Suprapubic skin (tissue), 3 donors: ENCODE results near the gene ULK4.

ENCODE experiments used
- EP300 ChIP-seq: sonication (generic); formaldehyde crosslinking; IDR thresholded peaks from one replicate; pipeline ENCODE4 v1.6.1; 2017; ENCODE audit warnings: antibody characterized with exemption
- TF ChIP-seq, protein P1 (sequence below), 2 donors: fragments of 200-600 bp in 1 of 2; fragments of 450-650 bp in 1 of 2; sonication (generic) in 1 of 2; IDR thresholded peaks; one replicate each; pipeline ENCODE4 v1.5.1; 2016 to 2019; ENCODE audit warnings: antibody characterized with exemption in 2 of 2, mild to moderate bottlenecking in 1 of 2, moderate library complexity in 1 of 2

DNA sequence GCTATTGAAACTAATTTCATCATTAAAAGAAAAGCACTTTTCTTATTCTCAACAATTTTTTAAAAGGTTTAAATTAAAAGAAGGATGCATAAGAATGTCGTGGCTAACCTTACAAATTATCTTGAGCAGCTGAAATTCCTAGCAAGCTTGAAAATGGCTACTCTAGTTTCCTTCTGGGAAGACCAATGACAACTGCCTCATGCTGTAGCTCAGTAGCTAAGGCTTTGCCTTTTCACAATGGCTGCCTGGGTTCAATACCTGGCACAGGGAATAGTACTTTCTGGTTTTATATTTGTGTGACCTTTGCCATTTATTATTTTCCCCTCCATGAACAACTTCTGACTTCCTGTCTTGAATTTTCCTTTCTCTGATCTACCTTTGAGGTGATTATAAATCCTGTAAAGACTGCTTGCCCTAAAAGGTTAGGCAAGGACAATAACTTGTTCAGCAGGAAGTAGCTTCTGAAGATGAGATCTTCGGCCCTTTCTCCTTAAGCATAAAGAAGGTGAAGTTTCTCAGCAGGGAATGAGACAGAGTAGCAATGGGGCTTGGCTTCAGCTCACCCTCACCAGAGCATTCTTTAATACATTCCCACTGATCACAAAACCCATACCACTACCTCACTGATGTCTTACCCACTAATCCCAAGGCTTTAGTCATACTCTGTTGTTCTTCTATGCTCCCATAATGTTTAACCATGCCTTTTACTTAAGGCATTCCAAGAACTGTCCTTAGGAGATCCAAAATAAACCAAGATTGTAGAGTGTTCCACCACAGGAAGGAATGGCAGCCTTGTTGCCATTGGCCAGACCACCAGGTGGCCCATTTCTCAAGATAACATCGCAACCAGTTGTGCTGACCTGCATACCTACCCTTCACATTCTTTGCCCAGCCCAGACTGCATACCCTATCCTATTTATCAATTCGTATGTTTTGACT lies 276.8 kb downstream of the ULK4 start:
- TF ChIP-seq, protein P1, sequence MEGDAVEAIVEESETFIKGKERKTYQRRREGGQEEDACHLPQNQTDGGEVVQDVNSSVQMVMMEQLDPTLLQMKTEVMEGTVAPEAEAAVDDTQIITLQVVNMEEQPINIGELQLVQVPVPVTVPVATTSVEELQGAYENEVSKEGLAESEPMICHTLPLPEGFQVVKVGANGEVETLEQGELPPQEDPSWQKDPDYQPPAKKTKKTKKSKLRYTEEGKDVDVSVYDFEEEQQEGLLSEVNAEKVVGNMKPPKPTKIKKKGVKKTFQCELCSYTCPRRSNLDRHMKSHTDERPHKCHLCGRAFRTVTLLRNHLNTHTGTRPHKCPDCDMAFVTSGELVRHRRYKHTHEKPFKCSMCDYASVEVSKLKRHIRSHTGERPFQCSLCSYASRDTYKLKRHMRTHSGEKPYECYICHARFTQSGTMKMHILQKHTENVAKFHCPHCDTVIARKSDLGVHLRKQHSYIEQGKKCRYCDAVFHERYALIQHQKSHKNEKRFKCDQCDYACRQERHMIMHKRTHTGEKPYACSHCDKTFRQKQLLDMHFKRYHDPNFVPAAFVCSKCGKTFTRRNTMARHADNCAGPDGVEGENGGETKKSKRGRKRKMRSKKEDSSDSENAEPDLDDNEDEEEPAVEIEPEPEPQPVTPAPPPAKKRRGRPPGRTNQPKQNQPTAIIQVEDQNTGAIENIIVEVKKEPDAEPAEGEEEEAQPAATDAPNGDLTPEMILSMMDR (IDR thresholded peaks at IDR 0.05) = no peak
- TF ChIP-seq EP300 = no peak
